Esophagus (tissue), 2 donors: ENCODE data around the gene ZNF835. TPM values are rescaled to one million over a fixed set of nuclear protein-coding genes. Genes with fewer than 3 reads are reported as not detected.

ENCODE experiments used
- H3K27ac ChIP-seq, 2 donors: one replicate each; pipeline ENCODE4 v1.5.1; 2013; ENCODE audit warnings: low read depth in 2 of 2, mild to moderate bottlenecking in 2 of 2, inconsistent platforms in 1 of 2, low read length in 1 of 2, moderate library complexity in 1 of 2
- H3K27me3 ChIP-seq, 2 donors: one replicate each; pipeline ENCODE4 v1.6.1; 2013; ENCODE audit warnings: low read length in 2 of 2, control low read depth in 1 of 2, mild to moderate bottlenecking in 1 of 2; ENCODE audit not compliant: insufficient read depth in 2 of 2, control insufficient read depth in 1 of 2
- H3K36me3 ChIP-seq, 2 donors: one replicate each; pipeline ENCODE4 v1.6.1; 2013; ENCODE audit warnings: low read length in 1 of 2; ENCODE audit not compliant: control insufficient read depth in 2 of 2, insufficient read depth in 2 of 2
- H3K4me1 ChIP-seq, 2 donors: one replicate each; pipeline ENCODE4 v1.6.1; 2013; ENCODE audit warnings: low read length in 1 of 2; ENCODE audit not compliant: control insufficient read depth in 2 of 2, insufficient read depth in 2 of 2
- H3K4me3 ChIP-seq, 2 donors: one replicate each; pipeline ENCODE4 v1.5.1; 2013; ENCODE audit warnings: low read length in 2 of 2, mild to moderate bottlenecking in 2 of 2, low read depth in 1 of 2, moderate library complexity in 1 of 2
- H3K9me3 ChIP-seq, 2 donors: one replicate each; pipeline ENCODE4 v1.6.1; 2013; ENCODE audit warnings: mild to moderate bottlenecking in 2 of 2, low read depth in 1 of 2, low read length in 1 of 2, moderate library complexity in 1 of 2; ENCODE audit not compliant: control insufficient read depth in 2 of 2, insufficient read depth in 1 of 2
- WGBS, 2 donors: extraction: QIAGEN DNeasy Blood & Tissue Kit; methylation state at CpG; one replicate each; pipeline ENCODE4 v1.1.7; 2013; 5-methylcytosine and 5-hydroxymethylcytosine counted together
- polyA plus RNA-seq, 2 donors: library from polyadenylated mRNA; stranded (reverse); fragments of 200-250 nt; gene quantifications; one replicate each; pipeline ENCODE4 v1.2.3, GENCODE V29; 2013
- donor health status: healthy with polysubstance abuse.
- donor health status: Bipolar disorder and iron deficiency.

The ZNF835 gene
- polyA plus RNA-seq, 2 donors, result 0.12 to 0.18 TPM

GRCh38 chr19:56613639-56614038 lies 57.9 kb downstream of the ZNF835 start:
- 85 to 89% methylated on average over 5 of the region's 5 CpGs for WGBS, 2 donors
- Histone ChIP-seq H3K4me1 (no peaks in the 10 kb centered on the region), H3K36me3 (peaks cover 5 to 7% of the 10 kb centered on the region in 2 donors), H3K4me3 (no peak overlapping the region), H3K27me3 (no peaks in the 10 kb centered on the region), H3K27ac (no peak overlapping the region), H3K9me3 (peaks cover 8 to 21% of the 10 kb centered on the region in 2 donors)

GRCh38 chr19:56612737-56613136 lies 58.8 kb downstream of the ZNF835 start:
- H3K4me1 ChIP-seq, result no peaks in the 10 kb centered on the region
- peaks cover 6 to 19% of the 10 kb centered on the region in 2 donors for H3K9me3 ChIP-seq
- H3K27me3 ChIP-seq, result no peaks in the 10 kb centered on the region
- H3K36me3 ChIP-seq, result peaks cover under 1 to 2% of the 10 kb centered on the region in 2 donors
- H3K27ac ChIP-seq, result no peak overlapping the region
- H3K4me3 ChIP-seq, result no peak overlapping the region
- WGBS, 2 donors, result 92 to 94% methylated on average over 2 of the region's 2 CpGs

Other genes with a start within 250 kb of the ZNF835 start
- 1 to 10 TPM in 1 of 2 donors, under 1 TPM in 1; 0.85 to 1.9 TPM for gene ZNF667, start 194.4 kb downstream of the ZNF835 start, polyA plus RNA-seq
- 1 to 10 TPM; 1.2 to 2.2 TPM for gene ZNF471, start 163.9 kb downstream of the ZNF835 start, polyA plus RNA-seq
- gene ZFP28, start 132.8 kb downstream of the ZNF835 start, polyA plus RNA-seq, result 1 to 10 TPM; 1.8 to 2.6 TPM
- 1 to 10 TPM; 1.1 to 2.3 TPM for gene ZNF470, start 104.3 kb downstream of the ZNF835 start, polyA plus RNA-seq
- gene ZNF71, start 76.5 kb downstream of the ZNF835 start, polyA plus RNA-seq, result 1 to 10 TPM; 1.3 to 1.9 TPM
- gene SMIM17, start 28.6 kb downstream of the ZNF835 start, polyA plus RNA-seq, result under 1 TPM in 1 of 2 donors, not detected in 1; 0.05 TPM
- gene PEG3, start 169.0 kb upstream of the ZNF835 start, polyA plus RNA-seq, result under 1 TPM; 0.52 to 0.63 TPM
- gene ZIM2, start 169.0 kb upstream of the ZNF835 start, polyA plus RNA-seq, result under 1 TPM in 1 of 2 donors, not detected in 1; 0.01 TPM